KG1 (cell line): ENCODE measurements around the gene OTC.

Experiments used
- DNase-seq: peaks from one replicate; lab custom pipeline; 2025; lab: John Stamatoyannopoulos, UW

Gene OTC

DNA sequence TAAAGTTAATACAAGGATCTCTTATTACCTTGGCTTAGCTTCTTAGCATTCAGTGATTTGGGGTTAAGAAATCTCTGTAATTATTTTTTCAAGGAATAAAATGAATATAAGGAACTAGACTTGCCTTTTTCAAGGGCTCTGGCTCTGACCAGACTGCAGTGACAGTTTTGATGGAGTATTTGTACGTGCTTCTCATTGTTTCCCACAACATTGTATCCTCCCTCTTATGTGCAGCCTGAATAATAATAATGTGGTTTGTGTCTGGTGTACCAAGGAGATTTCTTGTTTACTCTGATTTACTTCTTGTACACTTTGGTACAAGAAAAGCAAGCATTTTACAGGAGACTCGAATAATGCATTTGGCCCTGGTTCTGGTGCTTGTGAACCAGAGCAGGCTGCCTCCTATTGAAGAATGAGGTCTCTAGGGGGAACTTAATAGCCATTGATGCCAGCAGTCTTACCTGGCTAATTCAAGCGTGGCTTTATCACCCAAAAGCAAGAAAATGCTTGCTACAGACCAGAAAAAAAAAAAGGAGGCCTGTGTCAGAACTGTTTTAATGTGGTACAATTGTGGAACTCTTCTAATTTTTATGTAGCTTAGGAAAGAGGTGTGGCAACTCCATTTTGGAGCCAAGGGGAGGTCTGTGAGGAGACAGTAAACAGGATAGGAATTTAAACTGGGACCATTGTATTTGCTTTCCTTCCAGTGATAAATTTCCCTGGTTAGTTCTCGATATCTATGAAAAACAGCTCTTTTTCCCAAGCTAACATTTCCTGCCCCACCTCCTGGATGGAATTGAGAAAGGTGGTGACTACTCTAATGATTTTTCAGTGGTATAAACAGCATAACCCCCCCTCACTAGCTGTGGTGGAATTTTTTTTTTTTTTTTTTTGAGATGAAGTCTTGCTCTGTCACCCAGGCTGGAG is 5.6 kb downstream of the OTC start:
- no peak for DNase-seq

GRCh38 chrX:38363046-38363445 is 10.6 kb downstream of the OTC start:
- DNase-seq: no peak

DNA sequence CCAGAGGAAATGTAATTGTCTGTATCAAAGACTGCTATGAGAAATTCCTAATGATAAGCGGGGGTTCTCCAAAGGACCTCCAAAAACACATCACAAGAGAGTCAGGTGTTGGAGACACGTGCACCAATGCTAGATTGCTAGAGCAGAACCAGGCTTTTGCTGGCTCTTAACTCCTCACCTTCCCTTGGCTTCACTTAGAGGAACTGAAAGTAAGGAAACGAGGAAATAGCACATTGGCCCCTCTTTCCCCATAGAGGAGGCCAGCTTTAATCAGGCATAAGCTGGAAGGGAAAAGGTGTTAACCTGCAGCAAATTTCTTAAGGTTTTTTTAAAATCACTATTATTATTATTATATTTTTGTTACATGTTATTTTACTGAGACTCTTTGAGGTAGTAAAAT is 13.6 kb downstream of the OTC start:
- DNase-seq: no peak

DNA sequence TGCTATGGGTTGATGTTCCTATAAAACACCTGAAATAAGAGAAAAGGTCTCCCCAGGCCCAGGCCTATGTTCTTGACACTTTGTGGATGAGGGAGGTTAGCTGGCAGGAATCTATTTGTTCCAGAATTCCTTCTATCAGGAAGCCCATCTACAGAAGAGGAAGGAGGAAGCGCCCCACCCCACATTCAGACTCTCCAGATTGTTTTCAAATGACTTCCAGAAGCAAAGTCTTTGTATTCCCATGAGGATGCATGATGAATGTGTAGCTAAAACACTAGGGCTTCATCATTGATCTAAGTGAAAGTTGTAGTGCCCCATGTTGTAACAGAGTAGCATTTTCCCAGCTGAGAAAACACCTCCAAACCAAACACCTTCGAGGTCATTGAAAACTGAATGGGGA is 16.4 kb downstream of the OTC start:
- DNase-seq: no peak

DNA sequence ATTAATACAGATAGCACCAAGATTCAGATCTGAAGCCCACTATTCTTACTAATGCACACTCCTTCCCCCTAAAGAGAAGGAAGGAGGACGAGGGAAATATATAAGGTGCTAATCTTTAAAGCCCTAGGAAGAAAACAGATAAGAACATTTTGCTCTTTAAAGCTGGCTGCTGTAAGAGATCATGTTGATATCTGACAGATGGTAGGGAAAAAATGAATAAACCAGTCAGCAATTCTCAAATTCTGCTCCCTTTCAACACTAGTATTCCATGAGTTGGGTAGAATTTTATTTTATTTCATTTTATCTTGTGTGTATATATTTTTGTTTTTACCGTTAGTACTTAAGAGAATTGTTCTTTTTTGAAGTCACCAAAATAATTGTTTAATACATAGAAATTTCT is 19.2 kb downstream of the OTC start:
- no peak for DNase-seq

DNA sequence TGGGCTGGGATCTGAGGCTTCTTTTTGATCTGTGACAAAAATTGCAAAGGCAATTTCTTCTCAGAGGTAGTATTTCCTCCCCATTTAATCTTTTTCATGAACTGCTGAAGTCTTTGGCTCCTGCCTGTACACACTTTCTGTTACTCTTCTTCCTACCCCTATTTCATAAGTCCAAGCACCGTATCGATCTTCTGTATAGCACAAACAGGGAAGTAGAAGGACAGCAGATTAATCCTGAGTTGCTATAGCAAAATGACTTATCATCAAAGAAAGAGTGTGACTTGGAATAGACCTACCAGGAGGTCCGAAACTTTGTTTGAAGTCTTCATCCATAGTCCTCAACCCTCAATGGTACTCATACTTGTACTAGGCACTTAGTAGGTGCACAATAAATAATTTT is 22.0 kb downstream of the OTC start:
- no peak for DNase-seq

- DNase-seq: no peak
Measured at GRCh38 chrX:38375891-38376290, 23.5 kb downstream of the OTC start.

- DNase-seq: no peak
Measured at GRCh38 chrX:38376747-38377146, 24.3 kb downstream of the OTC start.

- DNase-seq: no peak
Measured at GRCh38 chrX:38379088-38379487, 26.7 kb downstream of the OTC start.

DNA sequence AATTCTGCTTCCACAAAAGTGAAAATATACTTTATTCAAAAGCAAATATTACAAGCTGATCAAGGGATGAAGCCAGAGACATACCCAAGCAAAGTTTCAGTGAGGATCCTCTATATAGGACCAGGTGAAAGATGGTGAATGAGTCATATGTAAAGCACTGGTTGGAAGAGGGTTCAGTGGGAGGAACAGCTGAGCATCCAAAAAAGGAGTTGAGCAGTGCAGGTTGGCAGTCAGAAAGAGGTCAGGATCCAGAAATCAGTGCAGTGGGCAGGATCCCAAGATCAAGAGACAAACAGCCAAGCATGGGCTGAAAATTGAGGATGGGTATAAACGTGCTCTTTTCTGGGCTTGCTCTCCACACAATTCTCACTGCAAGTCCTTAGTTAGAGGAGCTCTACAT is 30.3 kb downstream of the OTC start:
- no peak for DNase-seq

DNA sequence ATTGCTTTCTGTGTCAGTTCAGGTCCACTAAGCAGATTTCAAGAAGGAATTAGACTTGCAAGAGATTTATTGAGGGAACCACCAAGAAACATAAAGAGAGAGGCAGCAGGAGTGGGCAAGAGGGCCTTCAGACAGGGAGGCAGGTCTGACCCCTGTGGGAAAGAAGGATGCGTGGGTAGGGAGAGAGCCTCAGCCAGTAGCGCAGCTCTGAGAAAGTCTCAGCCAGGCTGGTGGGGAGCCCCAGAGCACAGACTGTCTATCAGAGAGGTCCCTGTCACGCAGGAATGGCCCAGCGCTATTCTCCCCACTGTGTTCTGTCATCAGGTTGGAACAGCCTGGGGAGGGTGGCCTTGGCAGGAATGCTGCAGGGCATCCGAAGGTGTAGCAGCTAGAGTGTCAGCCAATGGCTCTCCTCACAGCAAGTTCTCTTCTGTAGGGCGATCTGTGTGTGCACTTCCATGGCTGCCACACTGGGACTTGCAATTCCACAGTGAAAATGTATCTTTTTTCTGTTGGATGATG is 48.0 kb downstream of the OTC start:
- DNase-seq: no peak

- no peak for DNase-seq
Measured at GRCh38 chrX:38402118-38402517, 49.7 kb downstream of the OTC start.

DNA sequence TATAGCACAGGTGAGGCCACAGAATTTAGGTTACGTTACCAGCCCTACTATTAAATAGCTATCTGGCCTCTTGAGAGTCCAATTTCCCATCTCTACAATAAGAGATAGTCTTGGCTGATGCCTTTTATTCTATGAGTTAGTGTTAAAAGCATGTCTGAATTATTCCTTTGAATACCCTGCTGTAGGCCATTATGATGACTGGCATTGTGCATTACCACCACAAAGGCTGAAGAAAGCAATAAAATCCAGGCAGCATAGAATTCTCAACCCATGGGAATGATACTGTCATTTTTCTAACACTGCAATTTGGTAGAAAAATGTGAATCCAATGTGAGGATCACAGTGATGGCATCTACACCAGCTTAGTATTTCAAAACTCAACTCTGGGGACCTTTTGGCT is 51.4 kb downstream of the OTC start:
- no peak for DNase-seq

- DNase-seq: no peak
Measured at GRCh38 chrX:38407126-38407525, 54.7 kb downstream of the OTC start.

- no peak for DNase-seq
Measured at GRCh38 chrX:38409289-38409688, 56.9 kb downstream of the OTC start.

- no peak for DNase-seq
Measured at GRCh38 chrX:38426785-38427184, 74.4 kb downstream of the OTC start.

- no peak for DNase-seq
Measured at GRCh38 chrX:38431525-38431924, 79.1 kb downstream of the OTC start.

DNA sequence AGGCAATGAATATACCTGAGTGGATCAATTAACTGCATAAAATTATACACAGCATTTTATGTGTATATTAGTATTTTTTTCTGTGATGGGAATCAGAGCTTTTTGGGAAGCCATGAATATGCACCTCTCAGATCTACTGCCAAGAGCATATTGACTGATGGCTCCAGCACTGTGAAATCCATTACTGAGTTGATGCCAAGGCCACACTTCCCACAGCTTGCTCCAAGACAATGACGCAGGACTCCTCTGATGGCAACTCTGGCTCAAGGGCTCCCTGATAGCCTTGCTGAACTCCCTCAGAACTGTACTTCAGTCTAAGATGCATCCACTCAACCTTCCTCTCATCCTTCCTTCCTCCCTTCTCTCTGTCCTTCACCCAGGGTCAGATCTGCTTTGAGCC is 82.7 kb downstream of the OTC start:
- no peak for DNase-seq

DNA sequence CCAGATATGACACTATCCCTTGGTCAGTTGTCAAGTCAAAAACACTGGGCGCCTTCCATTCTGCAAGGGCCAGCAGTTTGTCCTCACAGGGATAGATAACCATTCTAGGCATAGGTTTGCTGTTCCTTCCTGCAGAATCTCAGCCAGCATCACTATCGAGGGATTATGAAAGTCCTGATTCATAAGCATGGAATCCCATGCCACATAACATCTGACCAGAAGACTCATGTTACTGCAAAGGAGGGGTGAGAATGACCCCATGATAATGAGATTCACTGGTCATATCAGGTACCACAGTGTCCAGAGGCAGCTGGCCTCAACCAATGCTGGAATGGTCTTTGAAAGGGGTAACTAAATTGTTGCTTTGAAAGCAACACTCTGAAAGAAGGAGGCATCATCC is 84.7 kb downstream of the OTC start:
- DNase-seq: no peak

DNA sequence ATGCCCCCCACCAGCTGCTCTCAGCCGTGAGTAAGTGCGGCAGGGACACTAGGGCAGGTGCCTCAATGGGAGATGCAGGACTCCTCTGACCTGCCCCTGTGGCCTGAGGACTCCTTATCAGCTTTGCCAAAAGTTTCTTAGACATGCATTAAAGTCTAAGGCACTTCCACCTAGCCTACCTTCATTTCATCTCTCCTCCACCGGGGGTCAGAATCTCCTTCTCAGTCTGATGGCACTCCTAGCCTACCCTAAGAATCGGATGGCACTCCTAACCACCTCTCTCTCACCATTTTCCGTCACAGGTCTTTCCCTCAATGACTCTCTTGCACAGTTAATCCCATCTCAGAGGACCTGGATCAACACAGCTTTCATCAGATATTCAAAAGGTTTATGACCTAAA is 85.9 kb downstream of the OTC start:
- DNase-seq: no peak

DNA sequence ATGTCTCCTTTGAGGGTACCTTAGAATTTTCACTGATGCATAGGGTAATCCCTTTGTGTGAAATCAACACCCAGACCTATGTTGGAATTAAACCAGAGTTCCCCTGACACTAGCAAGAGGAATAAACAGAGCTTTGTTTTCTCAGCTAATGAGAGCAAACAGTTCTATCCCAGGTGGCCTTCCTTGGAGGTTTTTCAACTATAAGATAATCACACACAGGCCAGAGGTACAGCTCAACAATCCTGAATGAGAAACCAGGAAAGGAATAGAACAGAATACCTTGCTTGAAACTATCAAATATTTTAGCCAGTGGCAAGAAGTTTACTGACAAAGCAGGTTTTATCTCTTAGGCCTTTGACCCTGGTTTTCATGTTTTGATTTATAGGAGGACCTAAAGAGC is 100.2 kb downstream of the OTC start:
- DNase-seq: no peak

DNA sequence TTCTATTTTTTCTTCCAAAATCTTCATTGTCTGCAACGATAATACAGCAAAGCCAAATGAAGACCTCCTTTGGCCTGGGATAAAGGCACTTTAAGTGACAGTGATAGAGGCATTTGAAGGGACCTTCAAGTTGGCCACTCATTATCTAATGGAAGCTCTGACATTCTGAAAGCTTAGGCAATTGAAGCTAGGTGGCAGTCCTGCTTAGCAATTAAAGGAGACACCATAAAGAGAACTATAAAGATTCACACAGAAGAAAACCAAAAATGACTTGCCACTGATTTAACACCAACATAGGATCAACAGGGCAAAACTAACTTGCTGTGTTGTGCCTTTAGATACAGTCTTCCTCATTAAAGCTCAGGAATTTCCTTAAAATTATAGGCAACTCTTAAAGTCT is 105.7 kb downstream of the OTC start:
- DNase-seq: no peak

DNA sequence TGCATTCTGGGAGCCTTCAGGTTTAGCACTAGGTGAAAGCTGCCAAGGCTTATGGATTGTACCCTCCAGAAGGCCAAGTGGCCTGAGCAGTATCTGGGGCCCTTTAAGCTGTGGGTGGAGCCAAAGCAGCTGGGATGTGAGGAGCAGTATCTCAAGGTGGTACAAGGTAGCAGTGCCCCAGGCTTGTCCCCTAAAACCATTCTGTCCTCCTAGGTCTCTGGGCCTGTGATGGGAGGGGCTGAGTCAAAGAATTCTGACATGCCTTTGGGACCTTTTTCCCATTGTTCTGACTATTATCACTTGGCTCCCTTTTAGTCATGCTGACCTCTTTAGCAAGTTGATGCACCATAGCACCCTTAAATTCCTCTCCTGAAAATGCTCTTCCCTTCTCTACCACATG is 109.9 kb downstream of the OTC start:
- no peak for DNase-seq

GRCh38 chrX:38465686-38466085 is 113.3 kb downstream of the OTC start:
- no peak for DNase-seq
